Measurements from ENCODE around the gene AFF3.
A peak's percentile ranks its signal among the peaks of the same experiment; 100 is the strongest.
"Not testable (repeated sequence)": the region's sequence is repeated elsewhere in the genome, so short reads cannot be mapped to it uniquely, and the experiment has no call there.

The AFF3 gene, protein sequence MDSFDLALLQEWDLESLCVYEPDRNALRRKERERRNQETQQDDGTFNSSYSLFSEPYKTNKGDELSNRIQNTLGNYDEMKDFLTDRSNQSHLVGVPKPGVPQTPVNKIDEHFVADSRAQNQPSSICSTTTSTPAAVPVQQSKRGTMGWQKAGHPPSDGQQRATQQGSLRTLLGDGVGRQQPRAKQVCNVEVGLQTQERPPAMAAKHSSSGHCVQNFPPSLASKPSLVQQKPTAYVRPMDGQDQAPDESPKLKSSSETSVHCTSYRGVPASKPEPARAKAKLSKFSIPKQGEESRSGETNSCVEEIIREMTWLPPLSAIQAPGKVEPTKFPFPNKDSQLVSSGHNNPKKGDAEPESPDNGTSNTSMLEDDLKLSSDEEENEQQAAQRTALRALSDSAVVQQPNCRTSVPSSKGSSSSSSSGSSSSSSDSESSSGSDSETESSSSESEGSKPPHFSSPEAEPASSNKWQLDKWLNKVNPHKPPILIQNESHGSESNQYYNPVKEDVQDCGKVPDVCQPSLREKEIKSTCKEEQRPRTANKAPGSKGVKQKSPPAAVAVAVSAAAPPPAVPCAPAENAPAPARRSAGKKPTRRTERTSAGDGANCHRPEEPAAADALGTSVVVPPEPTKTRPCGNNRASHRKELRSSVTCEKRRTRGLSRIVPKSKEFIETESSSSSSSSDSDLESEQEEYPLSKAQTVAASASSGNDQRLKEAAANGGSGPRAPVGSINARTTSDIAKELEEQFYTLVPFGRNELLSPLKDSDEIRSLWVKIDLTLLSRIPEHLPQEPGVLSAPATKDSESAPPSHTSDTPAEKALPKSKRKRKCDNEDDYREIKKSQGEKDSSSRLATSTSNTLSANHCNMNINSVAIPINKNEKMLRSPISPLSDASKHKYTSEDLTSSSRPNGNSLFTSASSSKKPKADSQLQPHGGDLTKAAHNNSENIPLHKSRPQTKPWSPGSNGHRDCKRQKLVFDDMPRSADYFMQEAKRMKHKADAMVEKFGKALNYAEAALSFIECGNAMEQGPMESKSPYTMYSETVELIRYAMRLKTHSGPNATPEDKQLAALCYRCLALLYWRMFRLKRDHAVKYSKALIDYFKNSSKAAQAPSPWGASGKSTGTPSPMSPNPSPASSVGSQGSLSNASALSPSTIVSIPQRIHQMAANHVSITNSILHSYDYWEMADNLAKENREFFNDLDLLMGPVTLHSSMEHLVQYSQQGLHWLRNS (N-terminal part only)

DNA sequence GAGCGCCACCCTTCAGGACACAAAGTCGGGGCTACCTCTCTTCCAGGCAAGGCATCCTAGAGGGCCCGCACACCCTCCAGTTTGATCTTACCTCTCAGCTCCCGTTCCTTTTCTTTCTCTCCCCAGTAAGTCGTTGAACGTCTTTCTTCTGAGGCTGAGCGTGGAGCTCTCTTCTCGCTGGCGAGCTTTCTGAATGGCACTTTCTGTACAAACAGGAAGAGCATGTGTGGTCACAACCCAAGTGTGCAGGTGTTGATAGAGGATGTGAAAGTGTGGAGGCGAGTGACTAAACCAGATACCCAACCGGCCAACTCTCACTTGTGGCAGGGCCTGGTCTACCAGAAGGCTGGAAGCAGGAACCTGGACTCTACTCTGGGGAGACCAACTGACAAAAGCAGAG lies at the start of gene AFF3:
Gene AFF3 (minus strand): TSS at position 198 of the 400 bp plus-strand sequence. CDS start 38,136 bp downstream, outside the sequence.
- no peak for DNase-seq

DNA sequence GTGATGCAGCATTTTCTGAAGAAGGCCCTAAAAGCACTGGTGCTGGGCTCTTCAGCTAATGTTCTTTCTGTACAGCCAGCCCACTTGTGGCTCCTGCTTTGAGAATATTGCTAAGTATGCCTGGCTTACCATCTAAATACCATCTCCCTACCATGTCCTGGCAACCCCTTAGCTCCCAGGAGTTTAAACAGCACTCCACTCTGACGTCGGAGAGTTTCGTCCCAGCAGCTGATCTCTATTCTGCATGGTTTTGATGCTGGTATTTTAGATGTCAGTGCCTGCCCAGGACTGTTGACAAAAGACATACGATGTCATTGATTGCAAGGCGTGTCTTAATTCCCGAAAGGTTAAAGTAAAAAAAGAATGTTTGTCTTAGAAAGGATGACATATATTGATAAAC lies 47.0 kb upstream of the AFF3 start:
- no peak for DNase-seq

DNA sequence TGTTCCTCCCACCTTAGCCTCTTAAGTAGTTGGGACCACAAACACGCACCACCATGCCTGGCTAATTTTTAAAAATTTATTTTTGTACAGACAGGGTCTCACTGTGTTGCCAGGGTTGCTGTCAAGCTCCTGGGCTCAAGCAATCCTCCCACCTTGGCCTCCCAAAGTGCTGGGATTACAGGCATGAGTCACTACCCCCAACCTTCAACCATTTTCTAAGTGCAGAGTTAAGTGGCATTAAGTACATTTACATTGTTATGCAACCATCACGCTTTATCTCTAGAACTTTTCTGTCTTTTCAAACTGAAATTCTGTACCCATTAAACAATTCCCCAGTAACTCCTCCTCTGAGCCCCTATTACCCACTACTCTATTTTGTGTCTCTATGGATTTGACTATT lies 45.9 kb upstream of the AFF3 start:
- DNase-seq = no peak

DNA sequence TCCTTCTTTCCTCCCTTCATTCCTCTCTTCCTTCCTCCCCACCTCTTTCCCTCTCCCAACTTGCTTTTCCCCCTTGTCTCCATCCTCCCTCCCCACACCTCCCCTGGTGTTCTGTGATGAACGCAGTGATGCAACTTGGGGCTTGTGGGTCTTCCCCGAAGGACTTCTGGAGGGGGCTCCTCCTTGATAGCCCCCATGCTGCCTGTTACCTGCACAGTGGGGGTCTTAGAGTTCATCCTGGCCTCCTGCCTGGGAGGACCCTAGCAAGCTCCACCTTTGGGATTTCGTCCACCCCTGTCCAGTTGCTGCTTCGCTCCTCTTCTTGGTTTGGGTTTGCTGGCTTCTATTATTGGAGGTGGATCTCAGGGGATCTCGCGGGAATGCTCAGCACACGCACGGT lies 43.7 kb upstream of the AFF3 start:
- DNase-seq = no peak

DNA sequence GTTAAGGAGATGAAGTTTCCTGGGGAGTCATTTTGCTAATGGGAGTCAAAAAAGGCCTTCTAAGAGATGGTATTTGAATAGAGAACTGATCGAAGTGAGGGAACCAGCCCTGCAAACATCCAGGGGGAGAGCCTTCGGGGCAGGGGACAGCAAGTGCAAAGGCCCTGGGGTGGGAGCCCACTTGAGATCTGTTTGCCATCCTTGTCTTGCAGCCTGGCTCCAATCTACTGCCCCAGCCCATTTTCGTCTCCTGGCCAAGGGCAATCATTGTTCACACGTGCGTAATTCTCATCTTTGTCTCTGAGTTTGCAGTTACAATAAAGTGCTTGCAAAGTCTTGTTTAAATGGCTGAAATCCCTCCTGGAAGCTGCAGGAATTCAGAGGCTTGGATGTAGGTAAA lies 43.1 kb upstream of the AFF3 start:
- no peak for DNase-seq

DNA sequence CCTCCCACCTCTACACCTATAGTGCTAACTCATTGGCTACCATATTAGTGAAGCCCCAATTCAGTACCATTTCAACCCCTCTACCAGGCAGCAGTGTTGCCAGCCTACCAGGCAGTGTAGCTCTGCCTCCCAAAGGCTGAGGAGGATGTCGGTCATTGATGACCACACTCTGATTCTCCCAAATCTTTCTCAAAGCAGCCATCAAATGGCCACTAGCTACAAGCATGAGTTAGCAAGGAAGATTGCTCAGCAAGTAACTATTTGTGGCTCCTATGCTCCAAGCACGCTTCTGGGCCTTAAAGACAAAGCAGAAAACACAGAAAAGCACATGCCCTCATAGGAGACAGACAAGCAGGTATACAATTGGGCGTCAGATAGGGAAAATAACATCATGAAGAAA lies 42.7 kb upstream of the AFF3 start:
- DNase-seq = no peak

DNA sequence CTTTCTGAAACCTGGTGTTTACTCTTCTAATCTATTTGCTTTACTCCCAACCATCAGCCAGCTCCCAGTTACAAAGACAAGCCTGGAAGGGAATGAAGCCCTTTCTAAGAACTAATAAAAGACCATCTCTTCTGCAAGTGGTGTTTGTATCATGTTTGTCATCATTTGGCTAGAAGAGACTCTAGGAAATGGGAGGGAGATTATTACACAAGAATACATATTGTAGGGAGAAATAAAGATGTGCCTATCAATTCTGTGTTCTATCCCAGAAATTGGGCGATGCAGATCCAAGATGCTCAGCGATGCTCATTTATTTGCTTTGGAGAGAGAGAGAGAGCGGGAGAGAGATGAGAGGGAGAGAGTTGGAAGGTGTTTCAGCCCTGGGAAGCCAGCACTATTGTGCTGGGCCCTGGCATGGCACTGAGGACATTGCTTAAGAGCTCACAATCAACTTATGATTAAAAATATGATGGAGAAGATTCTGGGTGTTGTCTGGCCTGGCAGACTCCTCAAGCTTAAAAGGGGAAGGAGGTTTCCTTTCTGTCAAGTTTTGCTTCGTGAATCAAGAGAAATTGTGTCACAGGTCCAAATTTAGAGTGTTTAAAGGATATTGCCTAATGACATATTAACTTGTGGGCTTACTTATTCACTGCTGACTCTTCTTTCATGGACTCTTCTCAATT lies 41.8 kb upstream of the AFF3 start:
- DNase-seq = no peak

DNA sequence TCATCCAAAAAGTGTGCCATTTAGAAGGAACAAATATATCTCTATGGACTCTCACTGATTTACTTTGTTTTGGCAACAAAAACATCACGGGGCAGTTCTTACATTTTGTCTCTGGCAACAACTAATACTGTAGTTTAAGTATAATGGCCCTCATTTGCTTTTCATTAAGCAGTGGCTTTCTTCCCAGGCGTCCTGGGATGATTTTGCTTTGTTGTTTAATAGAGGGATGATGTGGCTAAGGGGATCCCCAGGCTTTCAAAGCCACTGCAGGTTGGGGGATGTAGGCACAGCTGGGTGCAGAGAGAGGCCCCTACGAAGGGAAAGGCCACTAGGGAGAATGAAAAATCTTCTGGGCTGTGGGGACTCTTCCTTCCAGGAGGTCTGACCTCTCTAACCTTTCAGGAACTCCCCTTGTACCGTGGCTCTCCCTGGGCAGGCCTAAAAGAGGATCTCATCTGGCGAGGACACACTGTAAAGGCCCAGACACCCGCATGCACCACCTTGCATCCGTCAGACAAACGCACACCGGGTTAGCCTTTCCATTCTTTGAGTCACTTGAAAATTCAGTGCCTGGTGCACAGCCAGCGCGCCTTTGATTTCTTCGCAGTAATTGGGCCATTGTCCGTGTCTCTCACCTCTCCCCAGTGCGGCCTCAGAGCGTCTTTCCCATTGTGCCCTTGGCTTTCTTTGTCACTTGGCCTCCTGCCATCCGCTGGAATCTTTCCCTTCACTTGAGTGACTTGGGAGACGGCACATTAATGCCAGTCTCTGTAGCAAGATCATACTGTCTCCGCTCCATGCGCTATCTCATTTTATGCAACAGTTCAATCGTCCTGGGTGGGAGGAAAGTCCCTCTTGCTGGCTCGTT lies 40.3 kb upstream of the AFF3 start:
- DNase-seq = no peak

DNA sequence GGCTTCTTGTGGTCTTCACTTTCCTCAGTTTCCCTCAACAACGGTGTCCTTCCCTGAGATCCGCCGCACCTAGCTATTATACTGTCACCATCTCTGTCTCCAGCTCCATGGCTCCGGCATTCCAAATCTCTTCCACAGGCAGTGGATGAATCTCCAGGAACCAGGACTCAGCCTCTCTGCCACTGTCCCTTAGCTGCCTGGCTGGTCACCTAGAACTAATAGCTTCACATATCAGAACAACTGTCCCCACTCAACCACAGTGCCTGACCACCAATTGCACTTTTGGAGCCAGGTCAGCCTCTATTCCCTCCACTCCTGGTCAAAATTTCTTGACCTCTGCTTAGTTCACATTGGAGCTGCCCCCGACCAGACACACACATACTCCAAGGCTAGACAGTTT lies 38.1 kb upstream of the AFF3 start:
- DNase-seq = no peak

DNA sequence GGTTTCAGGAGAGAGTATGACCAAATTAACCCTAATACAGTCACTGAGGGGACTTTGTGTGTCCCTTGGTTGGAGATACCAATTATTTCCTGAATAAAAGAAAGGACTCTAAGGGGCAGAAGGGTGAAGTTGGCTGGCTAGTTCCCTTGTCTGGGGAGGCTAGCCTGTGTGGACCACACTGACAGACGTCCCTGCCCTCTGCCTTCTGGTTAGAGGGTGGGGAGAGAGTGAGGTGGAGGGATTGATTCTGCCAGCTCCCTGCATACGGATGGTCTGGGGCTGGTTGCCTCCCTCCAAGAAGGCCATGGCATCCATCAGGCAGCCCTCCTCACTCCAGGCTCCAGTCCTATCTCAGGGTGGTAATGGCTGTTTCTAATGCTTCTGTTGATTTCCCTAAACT lies 37.4 kb upstream of the AFF3 start:
- DNase-seq = no peak

DNA sequence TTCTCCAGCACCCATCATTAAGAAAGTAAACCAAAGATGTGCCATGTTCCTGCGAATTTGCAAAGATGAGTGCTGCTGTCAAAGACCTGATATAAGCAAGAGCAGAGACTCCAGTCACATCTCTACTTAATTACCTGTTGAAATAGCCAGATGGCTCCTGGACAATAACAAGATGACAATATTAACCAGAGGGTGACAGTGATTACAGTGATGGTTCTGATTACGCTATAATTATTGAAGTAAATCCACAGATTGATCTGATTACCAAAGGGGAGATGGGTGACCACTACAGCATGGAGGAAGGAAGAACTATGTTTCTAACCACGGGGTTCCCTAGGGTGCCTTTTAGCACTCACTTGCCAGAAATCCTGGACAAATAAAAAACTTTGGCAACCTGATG lies 36.5 kb upstream of the AFF3 start:
- DNase-seq = no peak

DNA sequence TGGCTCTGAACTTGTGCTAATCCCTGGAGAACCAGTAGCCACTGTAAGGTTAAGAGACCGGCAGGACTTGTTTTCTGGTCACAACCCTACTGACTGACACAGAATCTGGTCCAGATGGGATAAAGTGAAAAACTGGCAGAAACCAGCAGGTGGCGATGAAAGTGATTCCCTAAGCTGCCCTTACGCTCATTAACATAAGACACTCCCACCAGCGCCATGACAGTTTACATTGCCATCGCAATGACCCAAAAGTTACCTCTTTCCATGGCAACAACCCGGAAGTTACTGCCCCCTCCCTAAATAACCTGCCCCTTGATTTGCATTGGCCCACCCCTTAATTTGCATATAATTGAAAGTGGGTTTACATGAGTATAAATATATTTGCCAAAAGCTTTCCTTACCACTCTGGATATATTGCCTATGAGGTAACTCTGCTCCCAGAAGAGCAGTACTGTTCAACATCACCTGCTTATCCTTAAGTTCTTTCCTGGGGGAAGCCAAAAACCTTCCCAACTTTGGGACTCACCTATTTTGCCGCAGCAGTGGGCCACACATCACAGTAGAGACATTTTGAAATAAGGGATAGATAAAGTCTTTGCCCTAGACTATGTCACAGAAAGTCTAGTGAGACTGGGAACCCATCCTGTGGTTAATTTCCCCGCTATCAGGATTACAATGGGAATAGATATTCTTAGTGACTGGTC lies 35.8 kb upstream of the AFF3 start:
- DNase-seq = peak; percentile 49

DNA sequence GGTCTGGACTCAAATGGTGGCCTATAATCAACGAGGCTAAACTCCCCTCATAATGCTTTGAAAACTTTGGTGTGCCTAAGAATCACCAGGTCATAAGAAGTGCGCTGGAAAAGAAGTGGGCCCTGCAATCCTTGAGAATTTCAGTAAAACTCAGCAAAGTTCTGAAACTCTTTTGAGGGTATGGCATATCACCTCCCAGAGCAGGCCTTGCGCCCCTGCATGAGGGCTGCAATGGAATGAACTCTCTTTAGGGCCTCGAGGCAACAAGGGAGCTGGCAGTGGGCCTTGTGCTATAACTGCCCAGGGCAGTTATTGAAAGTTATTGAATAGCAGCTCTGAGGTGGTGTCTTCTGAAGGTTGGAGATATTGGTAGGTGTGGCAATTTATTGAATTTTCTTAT lies 34.5 kb upstream of the AFF3 start:
- DNase-seq = no peak

DNA sequence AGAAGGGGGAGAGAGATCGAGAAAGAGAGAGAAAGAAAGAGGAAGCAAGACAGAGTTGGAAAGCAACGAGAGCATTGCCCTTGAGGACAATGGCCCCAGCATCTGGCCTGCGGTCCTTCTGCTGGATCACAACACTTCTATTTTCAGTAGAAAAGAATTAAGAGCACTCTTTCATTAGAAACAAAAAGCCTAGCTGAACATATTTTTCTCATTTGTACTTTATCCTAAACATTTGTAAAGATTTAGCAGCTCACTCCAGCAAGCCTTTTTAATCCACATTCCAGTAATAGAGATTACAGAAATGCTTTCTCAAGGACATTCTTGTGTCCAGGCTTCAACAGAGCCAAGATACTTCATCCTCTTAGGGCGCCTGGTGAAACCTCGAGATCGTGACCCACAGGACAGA lies 31.6 kb upstream of the AFF3 start:
- no peak for DNase-seq

DNA sequence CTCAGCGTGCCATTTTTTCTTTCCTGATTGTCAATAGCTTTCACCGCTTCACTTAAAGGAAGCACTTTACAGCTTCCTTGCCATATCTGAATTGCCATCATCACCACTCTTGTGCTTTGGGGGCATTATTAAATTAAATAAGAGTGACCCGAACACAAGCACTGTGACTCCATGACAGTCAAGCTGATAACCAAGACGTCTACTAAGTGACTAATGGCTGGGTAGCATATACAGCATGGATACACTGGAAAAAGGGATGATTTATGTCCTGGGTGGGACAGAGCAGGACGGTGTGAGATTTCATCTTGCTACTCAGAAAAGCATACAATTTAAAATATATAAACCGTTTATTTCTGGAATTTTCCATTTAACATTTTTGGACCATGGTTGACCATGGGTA lies 24.3 kb upstream of the AFF3 start:
- no peak for DNase-seq

DNA sequence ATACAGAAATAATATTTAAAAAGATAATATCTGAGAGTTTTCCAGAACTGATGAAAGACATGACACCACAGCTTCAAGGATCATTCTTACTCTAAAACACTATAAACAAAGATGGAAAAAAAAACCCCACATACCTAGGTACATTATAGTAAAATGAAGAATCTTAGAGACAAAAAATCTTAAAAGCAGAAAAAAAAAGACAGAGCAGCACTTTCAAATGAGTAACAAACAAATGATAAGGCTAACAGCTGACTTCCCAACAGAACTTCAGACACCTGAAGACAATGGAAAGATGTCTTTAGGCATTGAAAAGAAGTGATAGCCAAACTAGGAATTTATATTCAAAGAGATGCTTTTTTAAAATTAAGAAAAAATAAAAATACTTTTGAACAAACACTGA lies 21.2 kb upstream of the AFF3 start:
- no peak for DNase-seq

DNA sequence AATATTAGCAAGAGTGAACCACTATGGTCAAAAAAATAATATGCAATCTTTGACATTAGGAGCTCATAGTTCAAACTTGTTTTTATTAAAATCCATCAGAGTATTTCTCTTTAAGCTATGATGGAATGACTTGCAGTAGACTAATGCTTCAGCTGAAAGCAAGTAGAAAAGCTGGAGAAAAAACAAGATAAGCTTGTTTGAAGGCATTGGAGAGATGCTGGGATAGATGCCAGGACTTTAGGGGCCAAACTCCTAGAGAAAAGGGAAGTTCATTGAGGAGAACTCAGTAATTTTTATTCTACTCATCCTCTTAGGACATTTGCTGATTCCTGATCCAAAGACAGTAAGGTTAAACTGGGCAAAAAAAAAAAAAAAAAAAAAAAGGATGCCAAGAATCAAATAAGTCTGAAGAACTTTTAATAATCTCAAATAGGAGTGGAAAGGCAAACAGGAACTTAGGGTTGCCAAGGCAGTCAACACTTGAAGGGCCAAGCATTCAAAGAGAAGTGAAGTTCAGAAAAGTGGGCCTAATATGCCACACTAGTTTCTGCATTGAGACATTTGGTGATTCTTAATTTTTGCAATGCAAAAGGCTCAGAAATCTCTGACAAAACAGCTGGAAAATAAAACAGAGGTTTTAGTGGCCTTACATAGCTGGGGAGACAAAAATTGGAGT lies 19.7 kb upstream of the AFF3 start:
- no peak for DNase-seq

DNA sequence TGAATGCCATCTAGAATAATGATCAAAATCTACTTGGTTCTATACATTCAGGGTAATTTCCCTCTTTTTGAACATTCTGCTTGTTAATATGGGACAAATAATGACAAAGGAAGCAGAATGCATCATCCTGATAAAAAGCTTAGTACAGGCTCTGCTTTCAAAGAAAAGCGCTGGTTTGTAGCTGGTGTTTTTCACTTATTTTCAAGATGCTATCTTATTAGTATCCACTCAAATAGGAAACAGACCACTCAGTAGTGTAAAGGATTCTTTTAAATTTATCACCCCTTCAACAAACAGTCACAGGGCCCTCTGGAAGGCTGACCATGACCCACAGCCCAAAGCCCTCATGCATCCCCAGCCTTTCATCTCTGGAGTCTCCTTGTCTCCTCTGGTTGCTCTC lies 18.0 kb upstream of the AFF3 start:
- no peak for DNase-seq

DNA sequence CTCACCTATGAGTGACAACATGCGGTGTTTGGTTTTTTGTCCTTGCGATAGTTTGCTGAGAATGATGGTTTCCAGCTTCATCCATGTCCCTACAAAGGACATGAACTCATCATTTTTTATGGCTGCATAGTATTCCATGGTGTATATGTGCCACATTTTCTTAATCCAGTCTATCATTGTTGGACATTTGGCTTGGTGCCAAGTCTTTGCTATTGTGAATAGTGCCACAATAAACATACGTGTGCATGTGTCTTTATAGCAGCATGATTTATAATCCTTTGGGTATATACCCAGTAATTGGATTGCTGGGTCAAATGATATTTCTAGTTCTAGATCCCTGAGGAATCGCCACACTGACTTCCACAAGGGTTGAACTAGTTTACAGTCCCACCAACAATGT lies 9.4 kb upstream of the AFF3 start:
- not testable (repeated sequence) for DNase-seq

DNA sequence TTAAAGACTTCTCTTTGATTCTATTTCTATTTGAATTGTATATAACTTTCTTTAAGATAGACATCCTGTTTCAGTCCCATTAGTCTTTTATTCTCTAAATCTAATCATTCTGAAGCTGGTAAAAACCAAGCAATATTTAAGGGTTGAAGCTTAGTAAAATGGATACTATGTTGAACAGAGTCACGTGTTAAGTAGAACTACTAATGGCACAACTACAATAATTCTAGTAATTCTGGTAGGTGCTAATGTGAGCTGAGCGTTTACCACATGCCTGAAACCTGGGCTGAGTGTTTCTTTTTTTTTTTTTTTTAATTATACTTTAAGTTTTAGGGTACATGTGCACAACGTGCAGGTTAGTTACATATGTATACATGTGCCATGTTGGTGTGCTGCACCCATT lies 8.9 kb upstream of the AFF3 start:
- no peak for DNase-seq

DNA sequence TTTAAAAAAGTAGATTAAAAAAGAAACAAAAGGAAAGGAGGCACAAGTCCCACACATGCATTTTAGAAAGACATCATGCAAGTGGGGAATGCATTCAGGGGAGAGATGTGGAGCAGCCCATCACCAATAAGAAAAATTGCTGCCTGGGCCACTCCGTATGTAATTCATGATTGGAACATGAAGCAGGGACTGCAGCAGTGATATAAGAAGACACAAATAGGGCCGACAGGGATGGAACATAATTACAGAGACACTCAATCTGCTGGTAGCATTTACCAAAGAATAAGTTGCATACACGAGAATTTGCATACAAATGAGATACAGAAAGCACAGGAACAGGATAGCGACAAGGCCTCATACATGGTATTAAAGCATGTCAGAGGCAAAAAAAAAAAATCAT lies 6.5 kb upstream of the AFF3 start:
- DNase-seq = no peak

Measured in SHP77 (cell line).